ENCODE data around the gene PRPS1.

- TF ChIP-seq POLR2A (IDR thresholded peaks at IDR 0.05; ENCODE audit: low read length) (peak; percentile 50), GATA1 (IDR thresholded peaks at IDR 0.05; ENCODE audit: low read depth, low read length) (no peak)
Measured at GRCh38 chrX:107678957-107679740, 50.8 kb downstream of the PRPS1 start.

Data from erythroblast (primary cell).